K562 (cell line): ENCODE data around the gene TRDMT1. TPM values are rescaled to one million over a fixed set of nuclear protein-coding genes. Genes with fewer than 3 reads are reported as not detected.

Source experiments
- ATAC-seq: fragments of 200-7000 bp; cut with Tn5 transposase; 3 replicates; pipeline ENCODE4 v1.9.1; 2020; ENCODE audit warnings: moderate library complexity
- BruUV-seq: library from RNA; stranded (reverse); fragments of 400-500 nt; replicated peaks from 2 replicates; lab custom pipeline; 2021; lab: Mats Ljungman, UMichigan
- CTCF ChIA-PET: fragments of 300-600 bp; formaldehyde crosslinking; extraction: SDS; loops from one replicate; lab custom pipeline; 2021; ENCODE audit warnings: low intra/inter-chr PET ratio; lab: Yijun Ruan, JAX
- POLR2A ChIA-PET: fragments of 300-600, 350-650 bp; sonication (Branson Sonifier 250); formaldehyde crosslinking; extraction: SDS; loops from one replicate; lab custom pipeline; 2021; ENCODE audit warnings: antibody characterized with exemption, inconsistent platforms; lab: Yijun Ruan, JAX
- DNase-seq, 4 experiments: peaks; one replicate each; pipeline versions ENCODE4 v3.0.0 to v3.0.0-alpha.2; 2011 to 2018; ENCODE audit warnings: low spot score in 3 of 4, mixed read lengths in 3 of 4; ENCODE audit errors: extremely low read depth in 1 of 4
- FAIRE-seq: peaks from 2 replicates; lab custom pipeline; 2011; peaks lifted over from hg19 to GRCh38; lab: Jason Lieb, UNC
- H2AFZ ChIP-seq: 2 replicates; pipeline ENCODE4 v1.6.0; 2011; ENCODE audit warnings: low read depth, low read length, control low read depth, inconsistent platforms
- H3K27ac ChIP-seq: fragments of 200-600 bp; 3 replicates; pipeline ENCODE4 v1.8.0; 2011; ENCODE audit warnings: low read depth, mild to moderate bottlenecking, control low read depth, inconsistent platforms, low read length, moderate library complexity, mixed read lengths; ENCODE audit errors: extremely low read depth
- H3K27me3 ChIP-seq, 2 experiments: fragments of 300-600 bp in 1 of 2; 2 replicates in 1 of 2; 3 replicates in 1 of 2; pipeline versions ENCODE4 v1.6.0 to v1.8.0; 2011; ENCODE audit warnings: inconsistent platforms in 2 of 2, low read length in 2 of 2, mild to moderate bottlenecking in 1 of 2, mixed read lengths in 1 of 2, moderate library complexity in 1 of 2; ENCODE audit not compliant: control insufficient read depth in 2 of 2, insufficient read depth in 2 of 2
- H3K36me3 ChIP-seq: fragments of 300-600 bp; 3 replicates; pipeline ENCODE4 v1.8.0; 2011; ENCODE audit warnings: mild to moderate bottlenecking, low read length, inconsistent platforms; ENCODE audit not compliant: control insufficient read depth, insufficient read depth
- H3K4me1 ChIP-seq, 2 experiments: fragments of 200-600 bp in 1 of 2; replicated peaks in 1 of 2; 2 replicates in 1 of 2; 3 replicates in 1 of 2; pipeline versions ENCODE4 v1.5.1 to v1.8.0; 2011; ENCODE audit warnings: inconsistent platforms in 2 of 2, low read length in 2 of 2, mild to moderate bottlenecking in 1 of 2, mixed read lengths in 1 of 2, moderate library complexity in 1 of 2; ENCODE audit not compliant: control insufficient read depth in 2 of 2, insufficient read depth in 2 of 2
- H3K4me2 ChIP-seq: 2 replicates; pipeline ENCODE4 v1.6.1; 2011; ENCODE audit warnings: low read length, control low read depth, inconsistent platforms, mixed read lengths; ENCODE audit not compliant: insufficient read depth
- H3K4me3 ChIP-seq: fragments of 200-600 bp; sonication (generic), shearing (Covaris generic); 2 replicates; pipeline ENCODE4 v1.5.1; 2016; ENCODE audit warnings: control low read depth, inconsistent platforms
- H3K79me2 ChIP-seq: fragments of 200-600 bp; 3 replicates; pipeline ENCODE4 v1.8.0; 2011; ENCODE audit warnings: low read length, inconsistent platforms; ENCODE audit not compliant: control insufficient read depth, insufficient read depth
- H3K9ac ChIP-seq, 2 experiments: 2 replicates each; pipeline versions ENCODE4 v1.6.0 to v1.6.1; 2011; ENCODE audit warnings: low read depth in 2 of 2, low read length in 2 of 2, control low read depth in 1 of 2, inconsistent platforms in 1 of 2, mild to moderate bottlenecking in 1 of 2, mixed read lengths in 1 of 2; ENCODE audit not compliant: insufficient read depth in 1 of 2
- H3K9me1 ChIP-seq: one replicate; pipeline ENCODE4 v1.6.0; 2011; ENCODE audit warnings: inconsistent platforms, mild to moderate bottlenecking, low read length, moderate library complexity; ENCODE audit not compliant: control insufficient read depth, insufficient read depth
- H3K9me3 ChIP-seq: replicated peaks from 2 replicates; pipeline ENCODE4 v1.5.1; 2011; ENCODE audit warnings: low read depth, low read length, inconsistent platforms; ENCODE audit not compliant: control insufficient read depth, insufficient read depth
- H4K20me1 ChIP-seq: replicated peaks from 2 replicates; pipeline ENCODE4 v1.6.1; 2011; ENCODE audit warnings: low read length, inconsistent platforms, mixed read lengths; ENCODE audit not compliant: control insufficient read depth, insufficient read depth
- CEBPB ChIP-seq: fragments of 450-650 bp; IDR thresholded peaks from 2 replicates; pipeline ENCODE4 v1.6.1; 2016; ENCODE audit warnings: missing genetic modification characterization, missing compliant biosample characterization
- CEBPG ChIP-seq, 3 experiments: fragments of 200-800 bp in 1 of 3; sonication (Bioruptor generic) in 1 of 3; sonication (generic) in 1 of 3; formaldehyde crosslinking in 1 of 3; IDR thresholded peaks in 2 of 3; conservative IDR thresholded peaks in 1 of 3; 2 replicates each; pipeline versions ENCODE4 v1.6.1 to v1.8.0; 2016 to 2022; ENCODE audit warnings: missing compliant biosample characterization in 2 of 3, missing genetic modification characterization in 2 of 3, mild to moderate bottlenecking in 1 of 3, missing genetic modification reagents in 1 of 3
- FUS ChIP-seq: fragments of 200-400 bp; formaldehyde crosslinking; optimal IDR thresholded peaks from 2 replicates; pipeline ENCODE3; 2017; ENCODE audit warnings: low read depth, low read length
- ZNF785 ChIP-seq: fragments of 250-450 bp; sonication (Bioruptor Pico); IDR thresholded peaks from 2 replicates; pipeline ENCODE4 v1.4.0; 2020; ENCODE audit warnings: mild to moderate bottlenecking
- WGBS: fragments of 100-300 bp; shearing (Covaris generic); methylation state at CpG from one replicate; pipeline ENCODE4 v1.1.6; 2016; ENCODE audit warnings: low coverage, mixed read lengths; ENCODE audit not compliant: insufficient coverage; ENCODE audit errors: missing lambda C conversion rate; 5-methylcytosine and 5-hydroxymethylcytosine counted together
- in situ Hi-C: fragments of 300-500 bp; cut with MboI; formaldehyde crosslinking; loops from 4 replicates; pipeline ENCODE4 v1.15.0; 2018; ENCODE audit warnings: inconsistent platforms, mixed read lengths
- intact Hi-C: fragments of 100-400 bp; cut with micrococcal nuclease; formaldehyde crosslinking; loops from 2 replicates; pipeline ENCODE4 v1.14.2; 2022
- polyA plus RNA-seq, 8 experiments: library from polyadenylated mRNA; depleted of rRNA in 4 of 8; stranded (reverse) in 5 of 8; unstranded in 3 of 8; fragments of >200 nt; fragmentation: Nextera tagmentation in 2 of 8; fragmentation: Illumina TruSeq in 1 of 8; extraction: Ambion mirVana in 2 of 8; extraction: Trizol in 1 of 8; gene quantifications; 2 replicates each; pipeline versions ENCODE4 v1.2.1 to v1.2.3, GENCODE V29; 2011 to 2014; ENCODE audit warnings: inconsistent platforms in 1 of 8, missing spikeins in 1 of 8
- total RNA-seq, 7 experiments: library from RNA; depleted of rRNA in 6 of 7; stranded (reverse); fragments of >200 nt in 6 of 7; fragmentation: Illumina TruSeq in 2 of 7; extraction: Trizol in 2 of 7; gene quantifications; 2 replicates each; pipeline versions ENCODE4 v1.2.1 to v1.2.3, GENCODE V29; 2011 to 2021; ENCODE audit warnings: low replicate concordance in 1 of 7

Gene TRDMT1
- total and polyA plus RNA-seq, 9 of the 15 experiments (the other 6 are each of a cell fraction or from before 2014, with no cell fraction given) = 5.4 to 12.6 (median 9.3) TPM

DNA sequence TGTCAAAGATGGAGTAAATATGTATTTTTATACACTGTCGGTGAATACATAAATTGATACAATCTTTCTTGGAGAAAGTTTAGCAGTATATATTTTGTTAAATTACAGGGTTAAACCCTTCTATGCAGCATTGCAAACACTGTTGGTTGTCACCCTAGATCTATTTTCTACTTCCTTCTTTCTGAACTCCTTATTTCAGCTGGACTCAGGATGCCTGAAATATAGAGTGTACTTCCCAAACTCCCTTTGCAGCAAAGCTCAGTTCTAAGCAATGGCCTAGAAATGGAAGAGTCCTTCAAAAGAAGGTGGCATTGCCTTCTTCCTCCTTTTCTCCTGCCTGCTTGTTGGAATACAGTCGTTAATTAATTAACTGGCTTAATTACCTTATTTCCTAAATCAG, 92.4 kb downstream of the TRDMT1 start:
- Histone ChIP-seq H3K4me2 (no peak overlapping the region), H3K9ac (no peak overlapping the region), H3K27me3 (no peaks in the 10 kb centered on the region), H3K9me3 (no peaks in the 10 kb centered on the region), H3K4me3 (no peak overlapping the region), H3K9me1 (no peaks in the 10 kb centered on the region), H3K27ac (no peak overlapping the region), H3K4me1 (no peaks in the 10 kb centered on the region), H3K79me2 (no peaks in the 10 kb centered on the region), H2AFZ (peak overlapping the region; percentile 18; the same call in 1 of the 2 replicates), H4K20me1 (no peaks in the 10 kb centered on the region), H3K36me3 (no peaks in the 10 kb centered on the region)
- TF ChIP-seq ZNF785 (CRISPR knock-in tag) = no peak
- no TSS peak for BruUV-seq
- intact Hi-C loops (loop anchor here (10.0 kb wide), 1 partner anchor 154 kb away; no protein-coding TSS in a partner anchor), in situ Hi-C loops (no loop called here)
- CTCF ChIA-PET = no interaction called here
- DNase-seq (no peak), FAIRE-seq (no peak), ATAC-seq (no peak)
- POLR2A ChIA-PET = interaction anchor here (0.6 kb wide), 1 partner anchor 1044 kb away, joined by 3 read pairs; no protein-coding TSS in a partner anchor
- 38% methylated on average over 2 of the region's 2 CpGs for WGBS

DNA sequence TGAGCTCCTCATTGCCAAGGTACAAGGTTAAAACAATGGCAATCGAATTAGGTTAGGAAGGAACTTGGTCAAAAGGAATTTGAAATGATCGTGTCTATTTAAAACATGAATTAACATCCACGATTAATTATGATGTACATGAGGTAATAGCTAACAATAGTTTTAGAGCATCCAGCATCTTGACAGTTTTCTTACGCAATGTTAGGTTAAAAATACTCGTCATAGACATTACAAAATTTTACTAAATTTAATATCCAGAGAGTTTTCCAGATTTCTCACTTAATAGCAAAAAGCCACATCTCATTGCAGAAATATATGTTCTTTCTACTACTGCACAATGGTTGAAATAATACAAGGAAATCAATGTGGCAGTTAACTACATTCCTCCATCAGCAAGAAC, 94.5 kb downstream of the TRDMT1 start:
- intact Hi-C loops (loop anchor here (10.0 kb wide), 1 partner anchor 152 kb away; no protein-coding TSS in a partner anchor), in situ Hi-C loops (no loop called here)
- no TSS peak for BruUV-seq
- H3K9me3 ChIP-seq = no peaks in the 10 kb centered on the region
- no peaks in the 10 kb centered on the region for H4K20me1 ChIP-seq
- no peaks in the 10 kb centered on the region for H3K27me3 ChIP-seq
- FAIRE-seq = no peak
- no peak for TF ChIP-seq CEBPG (CRISPR knock-in tag; IDR thresholded peaks at IDR 0.05)
- peak; percentile 58 to 64; a peak in 3 of 4 replicates for TF ChIP-seq CEBPG (tag; conservative IDR thresholded peaks at IDR 0.05 in 1 of 2, IDR thresholded peaks at IDR 0.05 in 1 of 2)
- peak; percentile 77 for TF ChIP-seq CEBPB
- no peak for TF ChIP-seq FUS
- TF ChIP-seq, all 486 proteins: peak for 2
- Histone ChIP-seq H3K36me3 (no peaks in the 10 kb centered on the region), H3K4me2 (no peak overlapping the region), H3K4me3 (no peak overlapping the region), H3K9ac (no peak overlapping the region), H2AFZ (no peak overlapping the region), H3K4me1 (no peaks in the 10 kb centered on the region), H3K79me2 (no peaks in the 10 kb centered on the region), H3K27ac (no peak overlapping the region), H3K9me1 (no peaks in the 10 kb centered on the region)
- POLR2A ChIA-PET = no interaction called here
- CTCF ChIA-PET = no interaction called here
- ATAC-seq (no peak), DNase-seq (no peak)
- 48% methylated on average over 5 of the region's 5 CpGs for WGBS
